ENCODE data around the gene NLRP3. TPM values are rescaled to one million over a fixed set of nuclear protein-coding genes. Genes with fewer than 3 reads are reported as not detected.
A peak's percentile ranks its signal among the peaks of the same experiment; 100 is the strongest.
"Not testable (repeated sequence)": the region's sequence is repeated elsewhere in the genome, so short reads cannot be mapped to it uniquely, and the experiment has no call there.

The NLRP3 gene
- total RNA-seq, 4 donors from 2014 or later: 0.26 to 2.8 (median 0.86) TPM

GRCh38 chr1:247474367-247474766 lies 58.4 kb downstream of the NLRP3 start:
- H3K9me3 ChIP-seq: no peaks in the 10 kb centered on the region
- no peaks in the 10 kb centered on the region for H3K36me3 ChIP-seq
- intact Hi-C loops (cut with DNase I; ENCODE audit: low total_unique reads): no loop called here
- H3K4me3 ChIP-seq: no peak overlapping the region
- H3K27me3 ChIP-seq: no peaks in the 10 kb centered on the region
- H3K4me1 ChIP-seq: no peaks in the 10 kb centered on the region
- TF ChIP-seq POLR2A (IDR thresholded peaks at IDR 0.05): no peak
- TF ChIP-seq CTCF (IDR thresholded peaks at IDR 0.05): no peak
- H3K27ac ChIP-seq: no peak overlapping the region
- DNase-seq: no peak

- Histone ChIP-seq H3K27ac (no peak overlapping the region), H3K4me1 (no peaks in the 10 kb centered on the region), H3K36me3 (no peaks in the 10 kb centered on the region), H3K4me3 (no peak overlapping the region), H3K27me3 (no peaks in the 10 kb centered on the region), H3K9me3 (no peaks in the 10 kb centered on the region)
- DNase-seq: no peak
- intact Hi-C loops (cut with DNase I; ENCODE audit: low total_unique reads): no loop called here
- TF ChIP-seq CTCF (IDR thresholded peaks at IDR 0.05) (no peak), POLR2A (IDR thresholded peaks at IDR 0.05) (no peak)
These were observed 59.8 kb downstream of the NLRP3 start for GRCh38 chr1:247475793-247476192.

GRCh38 chr1:247476328-247477058 lies 60.5 kb downstream of the NLRP3 start:
- H3K27me3 ChIP-seq; DNase-seq; H3K9me3 ChIP-seq; H3K4me1 ChIP-seq; H3K4me3 ChIP-seq; H3K27ac ChIP-seq; H3K36me3 ChIP-seq; intact Hi-C loops (cut with DNase I; ENCODE audit: low total_unique reads): not testable (repeated sequence)

- Histone ChIP-seq H3K9me3 (no peaks in the 10 kb centered on the region), H3K27me3 (no peaks in the 10 kb centered on the region), H3K4me1 (no peaks in the 10 kb centered on the region), H3K4me3 (no peak overlapping the region), H3K36me3 (no peaks in the 10 kb centered on the region), H3K27ac (no peak overlapping the region)
- DNase-seq: no peak
- intact Hi-C loops (cut with DNase I; ENCODE audit: low total_unique reads): no loop called here
- no peak for TF ChIP-seq CTCF (IDR thresholded peaks at IDR 0.05)
- TF ChIP-seq POLR2A (IDR thresholded peaks at IDR 0.05): no peak
These were observed 66.8 kb downstream of the NLRP3 start for GRCh38 chr1:247482747-247483146.

- intact Hi-C loops (cut with DNase I; ENCODE audit: low total_unique reads): no loop called here
- H3K27me3 ChIP-seq: no peaks in the 10 kb centered on the region
- H3K4me3 ChIP-seq: no peak overlapping the region
- H3K36me3 ChIP-seq: no peaks in the 10 kb centered on the region
- H3K27ac ChIP-seq: no peak overlapping the region
- no peak for DNase-seq
- H3K4me1 ChIP-seq: no peaks in the 10 kb centered on the region
- TF ChIP-seq CTCF (IDR thresholded peaks at IDR 0.05) (peak; percentile 12 to 52 (median 39)), POLR2A (IDR thresholded peaks at IDR 0.05) (no peak)
- H3K9me3 ChIP-seq: no peaks in the 10 kb centered on the region
These were observed 71.1 kb downstream of the NLRP3 start for GRCh38 chr1:247487057-247487456.

Measured in uterus (tissue), 4 donors.